GM21723 (cell line): ENCODE results near the gene GNE.
"Not testable (repeated sequence)": the region's sequence is repeated elsewhere in the genome, so short reads cannot be mapped to it uniquely, and the experiment has no call there.

Experiments used
- ATAC-seq: cut with Tn5 transposase; IDR thresholded peaks from one replicate; pipeline ENCODE4 v1.9.1; 2021; ENCODE audit warnings: mild to moderate bottlenecking, moderate library complexity; ENCODE audit not compliant: unreplicated experiment

Gene GNE

DNA sequence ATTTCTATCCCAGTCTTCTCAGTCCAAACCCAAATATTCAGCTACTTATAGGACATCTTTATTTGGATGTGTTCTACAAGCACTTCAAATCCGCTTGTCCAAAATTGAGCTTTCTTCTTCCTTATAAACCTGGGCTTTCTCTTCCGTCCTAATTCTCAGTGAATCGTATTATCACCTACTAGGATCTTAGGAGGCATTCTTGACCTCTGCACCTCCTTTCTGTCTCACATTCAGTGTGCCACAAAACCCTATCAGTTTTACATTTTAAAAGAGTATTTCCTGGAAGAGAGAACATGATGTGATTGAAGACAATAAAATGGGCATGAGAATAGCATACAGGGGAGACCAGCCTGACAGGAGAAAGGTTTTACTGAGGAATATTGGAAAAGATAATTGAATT is 16.8 kb upstream of the GNE start:
- no peak for ATAC-seq

DNA sequence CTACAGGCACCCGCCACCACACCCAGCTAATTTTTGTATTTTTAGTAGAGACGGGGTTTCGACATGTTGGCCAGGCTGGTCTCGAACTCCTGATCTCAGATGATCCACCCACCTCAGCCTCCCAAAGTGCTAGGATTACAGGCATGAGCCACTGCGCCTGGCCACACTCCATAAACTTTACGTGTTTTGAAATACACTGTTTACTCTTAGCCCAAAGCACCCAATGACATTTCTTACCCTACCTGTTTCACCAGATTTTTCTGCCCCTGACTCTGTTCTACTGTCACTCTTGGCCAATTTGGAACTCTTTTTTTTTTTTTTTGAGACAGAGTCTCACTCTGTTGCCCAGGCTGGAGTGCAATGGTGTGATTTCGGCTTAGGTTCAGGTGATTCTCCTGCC is 15.1 kb upstream of the GNE start:
- ATAC-seq = not testable (repeated sequence)

DNA sequence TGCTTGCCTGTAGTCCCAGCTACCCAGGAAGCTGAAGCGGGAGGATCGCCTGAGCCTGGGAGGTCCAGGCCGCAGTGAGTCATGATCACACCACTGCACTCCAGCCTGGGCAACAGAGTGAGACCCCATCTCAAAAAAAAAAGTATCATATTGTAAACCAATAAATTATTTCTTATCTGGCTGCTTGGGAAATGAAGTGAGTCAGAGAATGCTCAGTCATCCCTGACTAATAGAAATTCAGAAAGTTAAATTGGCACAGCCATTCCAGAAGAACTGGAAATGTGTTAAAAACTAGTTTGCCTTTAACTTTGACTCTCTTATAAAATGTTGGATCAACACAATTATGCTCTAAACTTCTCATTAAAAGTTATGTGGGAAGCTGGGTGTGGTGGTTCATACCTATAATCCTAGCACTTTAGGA is 9.8 kb upstream of the GNE start:
- no peak for ATAC-seq

DNA sequence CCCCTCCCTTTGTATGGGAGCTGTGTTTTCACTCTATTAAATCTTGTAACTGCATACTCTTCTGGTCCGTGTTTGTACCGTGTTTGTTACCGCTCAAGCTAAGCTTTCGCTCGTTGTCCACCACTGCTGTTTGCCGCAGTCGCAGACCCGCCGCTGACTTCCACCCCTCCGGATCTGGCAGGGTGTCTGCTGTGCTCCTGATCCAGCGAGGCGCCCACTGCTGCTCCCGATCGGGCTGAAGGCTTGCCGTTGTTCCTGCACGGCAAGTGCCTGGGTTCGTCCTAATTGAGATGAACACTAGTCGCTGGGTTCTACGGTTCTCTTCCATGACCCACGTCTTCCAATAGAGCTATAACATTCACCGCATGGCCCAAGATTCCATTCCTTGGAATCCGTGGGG is 6.6 kb upstream of the GNE start:
- no peak for ATAC-seq

DNA sequence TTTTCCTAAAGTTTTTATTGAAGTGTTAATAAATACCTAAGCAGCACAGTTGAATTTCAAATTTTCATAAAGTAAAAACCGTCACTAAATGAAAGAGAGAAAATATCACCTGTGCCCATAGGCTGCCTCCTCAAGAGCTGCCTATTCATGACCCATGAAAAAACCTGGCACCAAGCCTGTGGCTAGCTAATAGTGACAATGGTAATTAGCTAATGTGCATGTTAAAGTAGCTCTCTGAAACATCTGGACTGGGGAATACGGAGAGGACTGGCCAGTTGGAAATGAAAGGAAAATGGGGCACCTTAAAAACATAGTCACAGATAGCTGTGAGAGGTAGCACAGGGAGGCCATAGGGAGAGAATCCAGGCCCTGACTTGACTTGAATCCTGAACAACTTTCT is 5.4 kb upstream of the GNE start:
- no peak for ATAC-seq

DNA sequence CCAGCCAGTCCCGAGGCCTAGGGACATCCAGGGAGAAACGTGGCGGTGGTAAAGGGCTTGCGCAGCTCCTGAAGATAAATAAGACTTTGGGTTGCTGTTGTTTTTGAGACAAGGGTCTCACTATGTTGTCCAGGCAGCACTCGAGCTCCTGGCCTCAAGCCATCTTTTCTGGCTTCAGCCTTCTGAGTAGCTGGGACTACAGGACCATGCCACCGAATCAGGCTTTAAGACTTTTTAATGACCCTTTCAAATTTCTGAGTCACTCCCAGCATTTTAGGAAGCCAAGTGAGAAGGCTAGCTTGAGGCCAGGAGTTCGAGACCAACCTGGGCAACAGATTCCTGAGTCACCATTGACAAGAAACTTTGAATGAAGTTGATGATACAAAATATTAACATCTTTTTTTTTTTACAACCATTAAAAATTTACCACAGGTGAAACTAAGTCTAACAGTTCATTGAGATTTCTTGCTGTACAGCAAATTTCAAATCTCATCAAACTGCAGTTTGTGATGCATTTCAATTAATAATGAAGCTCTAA is 817 bp upstream of the GNE start:
- ATAC-seq = no peak

DNA sequence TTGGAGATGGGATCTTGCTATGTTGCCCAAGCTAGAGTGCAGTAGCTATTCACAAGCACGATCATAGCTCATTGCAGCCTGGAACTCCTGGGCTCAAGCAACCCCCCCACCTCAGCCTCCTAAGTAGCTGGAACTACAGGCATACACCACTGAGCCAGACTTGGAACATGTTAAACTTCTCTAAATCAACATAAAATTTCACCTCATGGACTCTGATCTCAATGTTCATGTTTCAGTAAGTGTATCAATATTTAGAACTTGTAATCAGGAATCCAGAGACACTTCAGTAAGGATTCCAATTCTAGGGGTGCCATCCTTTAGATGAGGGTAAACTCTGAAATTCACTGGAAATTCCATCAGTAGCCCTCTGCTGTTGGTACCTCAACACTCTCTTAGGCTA is 6.8 kb downstream of the GNE start:
- no peak for ATAC-seq

DNA sequence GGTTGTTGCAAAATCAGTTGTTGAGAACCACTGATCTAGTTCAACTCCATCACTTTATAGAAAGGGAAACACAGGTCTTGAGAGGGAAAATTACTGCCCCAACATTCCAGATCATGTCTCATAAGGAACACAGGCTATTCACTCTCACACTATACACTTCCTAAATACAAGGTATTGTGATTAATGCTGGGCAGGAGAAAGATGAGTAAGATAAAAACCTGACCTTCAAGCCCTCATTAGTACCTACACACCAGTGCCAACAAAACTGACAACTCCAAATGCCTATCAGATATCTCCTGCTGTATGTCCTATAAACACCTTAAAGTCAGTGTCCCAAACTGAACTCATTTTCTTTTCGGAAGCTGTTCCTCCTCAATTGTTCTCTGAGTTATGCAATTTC is 8.2 kb downstream of the GNE start:
- ATAC-seq = no peak

DNA sequence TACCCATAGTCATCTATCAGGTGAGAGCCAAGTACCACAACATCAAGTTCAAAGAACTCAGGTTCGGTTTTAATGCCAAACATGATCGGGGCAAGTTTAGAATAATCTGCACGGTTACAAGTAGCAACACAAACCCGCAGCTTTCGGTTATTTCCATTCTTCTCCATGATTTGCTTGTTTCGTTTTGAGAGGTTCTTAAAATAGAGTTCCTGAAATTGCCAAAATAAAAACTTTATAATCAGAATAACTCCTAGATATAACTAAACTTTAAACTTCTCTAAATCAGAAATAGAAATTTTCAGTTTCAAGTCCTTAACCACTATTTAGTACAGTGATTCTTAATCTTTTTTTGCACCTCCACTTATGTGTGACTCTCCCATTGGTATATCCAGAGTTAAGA is 9.1 kb downstream of the GNE start:
- no peak for ATAC-seq

DNA sequence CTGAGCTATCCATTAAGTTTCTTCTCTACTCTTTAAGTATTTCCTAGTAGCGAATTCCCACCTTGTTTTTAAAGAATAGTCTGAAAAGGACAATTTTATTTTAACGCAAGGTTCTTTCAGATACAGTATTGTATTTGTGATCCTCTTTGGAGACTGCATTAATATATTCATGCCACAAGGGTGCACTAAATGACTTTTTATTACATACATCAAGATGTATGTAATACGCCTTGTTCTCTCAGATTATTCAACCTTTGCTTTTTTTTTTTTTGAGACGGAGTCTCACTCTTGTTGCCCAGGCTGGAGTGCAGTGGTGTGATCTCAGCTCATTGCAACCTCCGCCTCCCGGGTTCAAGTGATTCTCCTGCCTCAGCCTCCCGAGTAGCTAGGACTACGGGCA is 10.2 kb downstream of the GNE start:
- ATAC-seq = not testable (repeated sequence)

DNA sequence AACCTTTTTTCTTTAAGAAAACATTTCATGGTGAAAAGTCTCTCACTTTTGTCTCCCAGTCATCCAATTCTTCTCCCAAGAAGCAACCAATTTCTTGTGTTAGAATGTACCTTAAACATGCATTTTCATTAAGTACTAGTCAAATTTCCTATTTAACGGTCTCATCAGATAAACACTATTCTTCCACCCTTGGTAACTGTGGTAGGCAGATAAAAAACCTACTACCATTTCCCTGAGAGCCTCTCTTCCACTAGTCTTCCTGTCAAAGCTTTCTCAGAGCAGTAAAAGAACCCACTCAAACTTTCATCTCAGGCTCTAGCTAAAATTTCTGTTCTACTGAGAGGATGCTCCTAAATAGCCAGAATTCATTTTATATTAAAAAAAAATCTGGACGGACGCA is 10.9 kb downstream of the GNE start:
- ATAC-seq = no peak

DNA sequence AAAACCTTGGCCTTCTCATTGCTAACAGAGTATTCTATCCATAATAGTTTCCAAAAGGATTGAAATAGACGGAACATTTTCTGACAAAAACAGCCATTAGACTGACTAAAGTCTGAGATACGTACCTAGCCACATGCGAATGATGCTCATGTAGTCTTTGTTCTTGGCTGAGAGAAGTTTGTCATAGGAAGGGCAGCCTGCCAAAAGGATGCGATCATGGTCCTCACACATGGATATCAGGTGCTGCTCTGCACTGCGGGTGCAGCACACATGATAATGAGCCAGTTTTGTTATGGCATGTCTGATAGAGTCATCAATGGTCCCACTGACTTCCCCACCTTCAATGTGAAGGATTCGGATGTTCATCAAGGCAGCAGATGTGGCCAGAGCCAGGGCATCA is 12.3 kb downstream of the GNE start:
- ATAC-seq = no peak

DNA sequence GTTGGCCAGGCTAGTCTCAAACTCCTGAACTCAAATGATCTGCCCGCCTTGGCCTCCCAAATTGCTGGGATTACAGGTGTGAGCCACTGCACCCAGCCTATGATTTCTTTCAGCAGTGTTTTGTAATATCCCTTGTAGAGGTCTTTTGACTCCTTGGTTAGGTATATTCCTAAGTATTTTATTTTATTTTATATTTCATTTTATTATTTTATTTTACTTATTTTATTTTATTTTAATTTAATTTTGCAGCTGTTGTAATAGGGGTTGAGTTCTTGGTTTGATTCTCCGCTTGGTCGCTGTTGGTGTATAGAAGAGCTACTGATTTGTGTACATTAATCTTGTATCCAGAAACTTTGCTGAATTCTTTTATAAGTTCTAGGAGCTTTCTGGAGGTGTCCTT is 18.6 kb downstream of the GNE start:
- ATAC-seq = not testable (repeated sequence)

DNA sequence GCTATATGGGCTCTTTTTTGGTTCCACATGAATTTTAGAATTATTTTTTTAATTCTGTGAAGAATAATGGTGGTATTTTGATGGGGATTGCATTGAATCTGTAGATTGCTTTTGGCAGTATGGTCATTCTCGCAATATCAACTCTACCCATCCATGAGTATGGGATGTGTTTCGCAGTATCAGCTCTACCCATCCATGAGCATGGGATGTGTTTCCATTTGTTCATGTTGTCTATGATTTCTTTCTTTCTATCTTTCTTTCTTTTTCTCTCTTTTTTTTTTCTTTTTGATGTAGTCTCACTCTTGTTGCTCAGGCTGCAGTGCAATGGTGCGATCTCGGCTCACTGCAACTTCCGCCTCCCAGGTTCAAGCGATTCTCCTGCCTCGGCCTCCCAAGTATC is 19.0 kb downstream of the GNE start:
- not testable (repeated sequence) for ATAC-seq

DNA sequence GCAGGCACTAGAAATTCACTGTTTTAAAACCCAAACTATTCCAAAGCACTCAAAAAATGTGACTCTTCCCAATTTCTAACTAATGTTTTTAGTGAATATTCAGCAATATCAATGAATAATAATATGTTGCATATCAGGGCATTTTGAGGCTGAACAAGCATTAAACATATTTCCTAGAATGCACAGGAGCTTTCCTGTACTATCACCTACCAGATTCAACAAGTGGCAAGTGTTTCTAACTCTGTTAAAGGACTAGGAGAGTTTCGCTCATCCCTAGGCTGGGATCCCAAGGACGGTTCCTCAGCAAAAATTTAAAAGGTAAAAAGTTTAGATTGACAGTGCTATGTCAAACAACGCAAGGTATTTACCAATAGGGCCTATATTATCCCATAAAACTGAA is 21.0 kb downstream of the GNE start:
- no peak for ATAC-seq

DNA sequence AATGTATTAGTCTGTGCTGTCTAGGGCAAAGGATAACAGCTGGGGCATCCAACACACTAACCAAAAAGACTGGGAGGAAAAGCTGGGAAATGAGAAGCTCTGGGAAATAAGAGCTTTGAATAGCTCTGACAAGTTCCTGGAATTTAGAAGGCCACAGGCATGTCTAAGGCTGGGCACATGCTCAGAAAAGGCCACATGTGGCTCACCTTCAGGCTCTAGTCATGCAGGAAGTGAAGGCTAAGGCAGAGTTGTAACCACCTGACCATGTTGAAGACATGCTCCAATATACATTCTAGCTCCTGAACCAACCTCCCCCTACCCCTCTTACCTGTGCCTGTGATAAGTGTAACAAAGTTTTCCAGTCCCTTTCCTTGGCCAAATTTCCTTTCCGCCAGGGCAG is 35.8 kb downstream of the GNE start:
- ATAC-seq = no peak

DNA sequence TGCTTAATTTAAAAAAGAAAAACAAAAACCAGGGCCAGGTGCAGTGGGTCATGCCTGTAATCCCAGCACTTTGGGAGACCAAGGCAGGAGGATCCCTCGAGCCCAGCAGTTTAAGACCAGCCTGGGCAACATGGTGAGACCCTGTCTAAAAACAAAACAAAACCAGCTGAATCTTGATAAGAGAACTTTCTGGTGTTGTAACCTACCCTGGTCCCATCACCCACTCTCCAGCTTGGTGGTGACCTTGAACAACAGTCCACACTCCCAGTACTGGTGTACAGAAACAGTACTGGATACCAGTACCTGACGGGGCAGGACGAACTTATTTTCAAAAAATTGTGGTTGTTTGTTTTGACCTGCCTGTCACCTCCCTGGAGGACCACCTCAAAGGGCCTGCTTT is 36.6 kb downstream of the GNE start:
- no peak for ATAC-seq

DNA sequence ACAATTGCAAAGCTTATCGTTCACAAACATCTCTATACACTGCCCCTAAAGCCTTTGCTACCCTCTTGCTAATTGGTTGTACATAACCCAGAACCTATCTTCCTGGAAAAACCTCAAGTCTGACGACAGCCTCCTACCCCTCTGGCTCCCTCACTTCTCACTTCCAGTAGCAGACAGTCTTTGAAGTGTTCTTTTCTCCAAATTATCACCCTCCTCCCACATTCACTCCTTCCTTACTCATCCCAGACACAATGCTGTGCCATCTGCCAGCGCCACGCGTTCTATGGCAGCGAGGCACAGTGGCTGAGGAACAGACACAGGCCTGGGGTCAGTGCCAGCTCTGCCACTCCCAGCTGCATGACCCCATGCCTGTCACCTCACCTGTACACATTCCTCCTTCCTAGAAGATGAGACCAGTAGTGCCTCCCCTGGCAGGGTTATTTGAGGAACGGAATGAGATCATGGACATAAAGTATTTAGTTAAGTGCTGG is 39.8 kb downstream of the GNE start:
- ATAC-seq = no peak

DNA sequence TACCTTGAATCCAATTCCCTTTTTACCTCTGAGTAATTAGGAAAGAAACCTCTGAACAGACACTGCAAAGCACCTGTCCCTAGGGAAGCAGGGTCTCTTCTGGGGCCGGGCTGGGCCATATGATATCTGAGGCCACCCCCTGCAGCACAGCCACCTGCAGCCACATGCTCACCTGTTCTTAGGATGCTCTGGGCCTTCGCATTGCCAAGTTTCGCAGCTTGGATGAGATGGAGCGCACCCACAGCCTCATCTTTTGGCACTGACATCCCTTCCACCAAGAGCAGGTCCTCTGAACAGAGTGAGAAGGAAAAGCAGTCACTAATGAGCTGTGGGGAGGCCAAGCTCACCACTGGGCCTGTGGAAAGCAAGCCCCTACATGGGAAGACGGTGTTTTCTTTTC is 40.2 kb downstream of the GNE start:
- no peak for ATAC-seq

DNA sequence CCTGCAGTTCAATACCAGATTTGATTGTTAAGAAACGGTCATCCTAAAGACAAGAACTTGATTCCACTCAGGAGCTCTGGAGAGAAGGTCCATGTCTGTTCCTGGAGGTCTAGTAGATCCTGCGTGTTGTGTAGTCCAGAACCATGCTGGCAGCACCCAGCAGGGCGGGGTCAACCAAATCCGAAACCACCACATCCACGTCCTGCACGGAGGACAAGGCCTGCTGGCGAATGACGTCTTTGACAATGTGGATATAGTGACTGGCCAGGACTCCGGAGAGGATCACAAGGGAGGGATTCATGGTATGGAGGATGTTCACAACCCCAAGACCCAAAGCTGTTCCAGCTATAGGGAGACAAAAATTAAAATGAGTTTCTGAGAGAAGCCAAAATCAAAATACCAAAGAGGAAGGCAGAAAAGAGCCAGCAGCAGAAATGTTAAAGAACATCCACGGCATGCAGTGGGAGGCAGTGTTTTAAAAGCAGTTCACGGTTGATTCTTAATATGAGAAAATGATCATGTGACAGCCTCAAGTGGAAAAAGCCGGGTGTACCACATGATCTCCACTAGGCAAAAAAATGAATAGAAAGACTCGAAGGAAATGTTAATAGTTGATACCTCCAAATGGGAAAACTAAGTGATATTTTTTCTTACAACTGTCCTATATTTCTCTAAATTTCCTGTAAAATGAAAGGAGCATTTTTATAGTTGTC is 40.8 kb downstream of the GNE start:
- no peak for ATAC-seq

DNA sequence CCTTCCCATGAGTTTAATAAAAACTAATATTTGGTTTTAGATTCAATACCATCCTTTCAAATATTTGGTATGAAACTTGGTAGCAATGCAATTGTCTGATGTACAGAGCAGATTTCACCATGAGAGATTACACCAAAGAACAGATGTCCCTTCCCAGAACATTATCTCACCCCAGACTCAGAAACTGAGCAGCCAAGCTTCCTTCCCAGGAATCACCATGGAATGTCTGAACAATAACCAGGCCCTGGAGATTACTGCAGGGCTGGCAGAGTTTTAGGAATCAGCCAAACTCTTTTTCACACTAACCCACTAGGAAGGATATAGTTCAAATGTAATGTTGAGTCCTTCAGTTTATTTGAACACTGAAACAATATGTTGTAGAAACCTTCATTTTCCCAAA is 43.7 kb downstream of the GNE start:
- no peak for ATAC-seq

DNA sequence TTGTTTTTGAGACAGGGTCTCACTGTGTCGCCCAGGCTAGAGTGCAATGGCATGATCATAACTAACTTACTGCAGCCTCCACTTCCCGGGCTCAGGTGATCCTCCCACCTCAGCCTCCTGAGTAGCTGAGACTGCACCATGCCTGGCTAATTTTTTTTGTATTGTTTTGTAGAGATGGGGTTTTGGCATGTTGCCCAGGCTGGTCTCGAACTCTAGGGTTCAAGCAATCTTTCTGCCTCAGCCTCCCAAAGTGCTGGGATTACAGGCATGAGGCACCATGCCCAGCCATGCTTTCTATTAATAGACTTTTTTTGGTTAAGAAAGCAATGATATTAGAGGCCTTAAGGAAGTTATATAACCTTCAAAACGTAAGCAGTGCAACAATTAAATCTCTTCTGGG is 44.3 kb downstream of the GNE start:
- ATAC-seq = no peak

DNA sequence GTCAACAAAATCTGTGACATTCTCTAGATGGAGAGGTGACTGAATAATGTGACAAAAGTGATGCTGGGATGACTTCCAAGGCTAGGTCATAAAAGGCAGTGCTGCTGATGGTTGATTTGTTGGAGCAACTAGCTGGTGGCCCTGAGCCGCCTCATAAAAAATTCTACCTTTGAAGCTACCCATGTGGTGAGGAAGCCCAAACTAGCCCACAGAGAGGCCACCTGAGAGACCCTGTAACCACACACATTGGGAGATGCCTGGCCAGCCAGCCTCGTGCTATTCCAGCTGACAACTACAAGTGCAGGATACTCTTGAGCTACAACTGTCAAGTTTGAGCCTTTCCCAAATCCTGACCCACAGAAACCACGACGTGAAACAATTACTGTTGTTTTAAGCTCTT is 44.9 kb downstream of the GNE start:
- ATAC-seq = no peak
